ENCODE measurements around the gene CDKL1. TPM values are rescaled to one million over a fixed set of nuclear protein-coding genes. Genes with fewer than 3 reads are reported as not detected.

CDKL1 gene
- total and polyA plus RNA-seq, 2 donors (not counting 1 experiment from before 2014, with no cell fraction given) = 18.5 to 22.8 TPM

DNA sequence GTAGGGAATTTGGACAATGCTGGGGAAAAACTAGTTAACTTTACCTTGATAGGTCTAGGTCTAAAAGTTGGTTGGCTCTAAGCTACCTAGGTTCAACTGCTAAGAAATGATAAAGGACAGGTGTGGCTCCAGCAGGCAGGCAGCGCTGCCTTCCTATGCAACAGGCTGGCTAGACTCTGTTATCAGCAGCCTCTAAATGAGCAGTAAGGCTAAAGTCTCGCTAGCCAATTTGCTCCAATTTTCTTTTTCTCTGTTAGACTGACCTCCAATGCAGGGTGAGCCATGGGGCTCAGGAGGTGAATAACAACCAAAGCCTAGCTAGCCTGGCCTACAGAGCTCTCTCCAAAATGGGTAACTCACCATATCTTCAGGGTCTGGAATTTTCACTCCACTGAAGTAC is 58.1 kb downstream of the CDKL1 start:
- H3K9me3 ChIP-seq (ENCODE audit: control insufficient read depth, insufficient read depth, low read depth, low read length) = no peaks in the 10 kb centered on the region

DNA sequence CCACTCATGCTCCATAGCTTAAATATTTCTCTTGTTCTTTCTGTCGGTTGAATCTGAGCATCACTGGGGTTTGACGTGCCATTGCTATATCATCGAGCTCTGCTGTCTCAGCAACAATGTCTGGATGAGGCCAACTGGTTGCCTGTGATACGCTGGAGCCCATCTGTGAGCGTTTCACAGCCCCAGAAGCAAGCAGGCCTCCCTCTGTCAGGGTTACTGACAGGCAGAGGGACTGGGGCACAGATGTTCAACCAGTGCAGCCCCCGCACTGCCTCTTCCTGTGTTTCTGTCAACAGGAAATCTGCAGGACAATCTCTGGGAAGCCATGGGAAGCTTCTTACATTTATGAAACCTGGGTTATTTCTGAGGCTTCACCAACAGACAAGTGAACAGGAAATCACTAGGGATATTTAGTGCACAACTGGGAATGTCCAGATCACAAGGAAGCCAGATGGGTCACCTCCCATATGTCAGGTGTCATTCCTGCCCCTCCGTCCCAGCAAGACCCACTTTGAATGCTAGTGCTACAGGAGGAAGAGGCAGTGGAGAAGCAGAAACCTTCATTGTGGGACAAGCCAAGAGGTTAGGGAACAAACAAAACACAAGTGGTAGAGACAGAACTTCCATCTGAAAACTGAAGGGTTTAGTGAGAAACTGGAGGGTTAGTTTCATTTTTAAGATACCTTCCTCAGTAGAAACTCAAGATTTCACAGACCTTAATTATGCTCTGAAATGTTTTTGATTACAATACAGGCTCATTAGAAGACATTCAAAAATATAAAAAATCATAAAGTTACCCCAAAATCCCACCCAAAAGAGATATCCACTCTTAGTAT is 60.5 kb downstream of the CDKL1 start:
- H3K9me3 ChIP-seq (ENCODE audit: control insufficient read depth, insufficient read depth, low read depth, low read length) = no peaks in the 10 kb centered on the region
- peaks cover 14% of the 10 kb centered on the region for H3K4me1 ChIP-seq (ENCODE audit: control insufficient read depth, extremely low read depth, insufficient read depth, low read length)
- peak; percentile 34 to 40 for DNase-seq (ENCODE audit: low read depth in 2 of 2)
- H3K27ac ChIP-seq (ENCODE audit: insufficient read depth, low read length) = peak overlapping the region; percentile 37
- no peak overlapping the region for H3K9ac ChIP-seq (ENCODE audit: insufficient read depth, low read length)
- no peaks in the 10 kb centered on the region for H3K36me3 ChIP-seq (ENCODE audit: control insufficient read depth, insufficient read depth, low read length)
- H3K79me2 ChIP-seq (ENCODE audit: control insufficient read depth, insufficient read depth, low read length) = no peaks in the 10 kb centered on the region
- no peaks in the 10 kb centered on the region for H3K27me3 ChIP-seq (ENCODE audit: control insufficient read depth, insufficient read depth, low read length)
- H4K20me1 ChIP-seq (ENCODE audit: control insufficient read depth, extremely low read depth, insufficient read depth, low read length) = no peaks in the 10 kb centered on the region
- no peak for TF ChIP-seq EZH2 (IDR thresholded peaks at IDR 0.05; ENCODE audit: low read length, missing control alignments)
- TF ChIP-seq, protein P1, sequence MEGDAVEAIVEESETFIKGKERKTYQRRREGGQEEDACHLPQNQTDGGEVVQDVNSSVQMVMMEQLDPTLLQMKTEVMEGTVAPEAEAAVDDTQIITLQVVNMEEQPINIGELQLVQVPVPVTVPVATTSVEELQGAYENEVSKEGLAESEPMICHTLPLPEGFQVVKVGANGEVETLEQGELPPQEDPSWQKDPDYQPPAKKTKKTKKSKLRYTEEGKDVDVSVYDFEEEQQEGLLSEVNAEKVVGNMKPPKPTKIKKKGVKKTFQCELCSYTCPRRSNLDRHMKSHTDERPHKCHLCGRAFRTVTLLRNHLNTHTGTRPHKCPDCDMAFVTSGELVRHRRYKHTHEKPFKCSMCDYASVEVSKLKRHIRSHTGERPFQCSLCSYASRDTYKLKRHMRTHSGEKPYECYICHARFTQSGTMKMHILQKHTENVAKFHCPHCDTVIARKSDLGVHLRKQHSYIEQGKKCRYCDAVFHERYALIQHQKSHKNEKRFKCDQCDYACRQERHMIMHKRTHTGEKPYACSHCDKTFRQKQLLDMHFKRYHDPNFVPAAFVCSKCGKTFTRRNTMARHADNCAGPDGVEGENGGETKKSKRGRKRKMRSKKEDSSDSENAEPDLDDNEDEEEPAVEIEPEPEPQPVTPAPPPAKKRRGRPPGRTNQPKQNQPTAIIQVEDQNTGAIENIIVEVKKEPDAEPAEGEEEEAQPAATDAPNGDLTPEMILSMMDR (conservative IDR thresholded peaks at IDR 0.05 in 1 of 2, IDR thresholded peaks at IDR 0.05 in 1 of 2; ENCODE audit: low read depth in 1 of 2, low read length in 2 of 2) = no peak
- peak overlapping the region; percentile 62 for H2AFZ ChIP-seq (ENCODE audit: low read length)
- H3K4me3 ChIP-seq (replicated peaks in 1 of 4; ENCODE audit: control extremely low read depth in 1 of 4, insufficient read depth in 1 of 4, low read depth in 3 of 4, low read length in 4 of 4) = peak overlapping the region in 1 of 4 experiments; percentile 12
- peak overlapping the region; percentile 66 for H3K4me2 ChIP-seq (ENCODE audit: extremely low read depth, insufficient read depth, low read length)

More for the DNA sequence above, 58.1 kb downstream of the CDKL1 start:
- Histone ChIP-seq H3K36me3 (ENCODE audit: control insufficient read depth, insufficient read depth, low read length) (no peaks in the 10 kb centered on the region), H2AFZ (ENCODE audit: low read length) (no peak overlapping the region), H3K27me3 (ENCODE audit: control insufficient read depth, insufficient read depth, low read length) (no peaks in the 10 kb centered on the region), H3K79me2 (ENCODE audit: control insufficient read depth, insufficient read depth, low read length) (no peaks in the 10 kb centered on the region), H3K4me2 (ENCODE audit: extremely low read depth, insufficient read depth, low read length) (no peak overlapping the region), H4K20me1 (ENCODE audit: control insufficient read depth, extremely low read depth, insufficient read depth, low read length) (no peaks in the 10 kb centered on the region), H3K9ac (ENCODE audit: insufficient read depth, low read length) (no peak overlapping the region), H3K27ac (ENCODE audit: insufficient read depth, low read length) (no peak overlapping the region), H3K4me1 (ENCODE audit: control insufficient read depth, extremely low read depth, insufficient read depth, low read length) (peaks cover 20% of the 10 kb centered on the region), H3K4me3 (replicated peaks in 1 of 4; ENCODE audit: control extremely low read depth in 1 of 4, insufficient read depth in 1 of 4, low read depth in 3 of 4, low read length in 4 of 4) (no peak overlapping the region)
- no peak for DNase-seq (ENCODE audit: low read depth in 2 of 2)
- no peak for TF ChIP-seq EZH2 (IDR thresholded peaks at IDR 0.05; ENCODE audit: low read length, missing control alignments)
- TF ChIP-seq, protein P1 (conservative IDR thresholded peaks at IDR 0.05 in 1 of 2, IDR thresholded peaks at IDR 0.05 in 1 of 2; ENCODE audit: low read depth in 1 of 2, low read length in 2 of 2) = no peak

DNA sequence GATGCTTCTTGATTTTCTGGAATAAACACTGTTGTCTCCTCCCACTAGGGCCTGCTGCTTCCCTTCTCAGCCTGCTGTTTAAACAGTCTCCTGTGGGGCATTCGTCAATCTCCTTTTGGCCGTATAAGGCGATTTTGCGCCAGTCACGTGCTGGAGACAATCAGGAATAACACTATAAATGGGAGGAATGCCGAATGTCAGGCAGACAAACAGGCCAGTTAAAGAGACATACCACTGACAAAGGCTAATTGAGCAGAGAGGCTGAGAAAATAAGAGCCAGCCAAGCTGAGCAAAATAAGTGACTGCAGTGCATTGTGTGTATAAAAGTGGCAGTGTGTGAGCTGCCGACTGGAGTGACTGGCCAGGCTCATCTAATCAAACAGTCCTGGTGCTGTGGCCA is 61.3 kb downstream of the CDKL1 start:
- H3K4me1 ChIP-seq (ENCODE audit: control insufficient read depth, extremely low read depth, insufficient read depth, low read length) = peaks cover 14% of the 10 kb centered on the region
- H3K79me2 ChIP-seq (ENCODE audit: control insufficient read depth, insufficient read depth, low read length) = no peaks in the 10 kb centered on the region
- no peaks in the 10 kb centered on the region for H3K36me3 ChIP-seq (ENCODE audit: control insufficient read depth, insufficient read depth, low read length)
- TF ChIP-seq, protein P1 (conservative IDR thresholded peaks at IDR 0.05 in 1 of 2, IDR thresholded peaks at IDR 0.05 in 1 of 2; ENCODE audit: low read depth in 1 of 2, low read length in 2 of 2) = peak in 1 of 2 donors; percentile 5
- TF ChIP-seq EZH2 (IDR thresholded peaks at IDR 0.05; ENCODE audit: low read length, missing control alignments) = no peak
- no peaks in the 10 kb centered on the region for H4K20me1 ChIP-seq (ENCODE audit: control insufficient read depth, extremely low read depth, insufficient read depth, low read length)
- peak; percentile 69 to 87 for DNase-seq (ENCODE audit: low read depth in 2 of 2)
- H3K27me3 ChIP-seq (ENCODE audit: control insufficient read depth, insufficient read depth, low read length) = no peaks in the 10 kb centered on the region
- H3K9me3 ChIP-seq (ENCODE audit: control insufficient read depth, insufficient read depth, low read depth, low read length) = no peaks in the 10 kb centered on the region
- H3K9ac ChIP-seq (ENCODE audit: insufficient read depth, low read length) = no peak overlapping the region
- no peak overlapping the region for H3K4me2 ChIP-seq (ENCODE audit: extremely low read depth, insufficient read depth, low read length)
- H2AFZ ChIP-seq (ENCODE audit: low read length) = peak overlapping the region; percentile 59
- H3K4me3 ChIP-seq (replicated peaks in 1 of 4; ENCODE audit: control extremely low read depth in 1 of 4, insufficient read depth in 1 of 4, low read depth in 3 of 4, low read length in 4 of 4) = no peak overlapping the region
- no peak overlapping the region for H3K27ac ChIP-seq (ENCODE audit: insufficient read depth, low read length)
